ENCODE data around the gene VASH2.

DNA sequence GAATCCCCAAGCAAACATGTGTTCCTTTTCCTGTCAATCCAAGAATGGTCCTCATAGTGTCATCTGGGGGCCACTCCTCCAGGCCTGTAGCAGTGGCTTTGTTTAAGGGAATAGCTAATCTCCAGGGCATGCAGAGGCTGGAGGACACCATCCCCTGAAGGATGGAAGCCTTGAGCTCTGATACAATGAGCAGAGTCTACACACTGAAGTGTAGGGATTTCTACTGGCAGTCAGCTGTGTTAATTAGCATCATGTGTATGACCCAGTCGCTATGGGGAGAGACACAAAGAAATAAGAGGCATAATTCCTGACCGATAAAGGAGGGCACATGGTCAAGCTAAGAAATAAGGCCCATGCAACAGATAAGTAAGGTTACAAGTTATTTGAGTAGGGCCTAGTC lies 36.2 kb downstream of the VASH2 start:
- TF ChIP-seq, protein P1, sequence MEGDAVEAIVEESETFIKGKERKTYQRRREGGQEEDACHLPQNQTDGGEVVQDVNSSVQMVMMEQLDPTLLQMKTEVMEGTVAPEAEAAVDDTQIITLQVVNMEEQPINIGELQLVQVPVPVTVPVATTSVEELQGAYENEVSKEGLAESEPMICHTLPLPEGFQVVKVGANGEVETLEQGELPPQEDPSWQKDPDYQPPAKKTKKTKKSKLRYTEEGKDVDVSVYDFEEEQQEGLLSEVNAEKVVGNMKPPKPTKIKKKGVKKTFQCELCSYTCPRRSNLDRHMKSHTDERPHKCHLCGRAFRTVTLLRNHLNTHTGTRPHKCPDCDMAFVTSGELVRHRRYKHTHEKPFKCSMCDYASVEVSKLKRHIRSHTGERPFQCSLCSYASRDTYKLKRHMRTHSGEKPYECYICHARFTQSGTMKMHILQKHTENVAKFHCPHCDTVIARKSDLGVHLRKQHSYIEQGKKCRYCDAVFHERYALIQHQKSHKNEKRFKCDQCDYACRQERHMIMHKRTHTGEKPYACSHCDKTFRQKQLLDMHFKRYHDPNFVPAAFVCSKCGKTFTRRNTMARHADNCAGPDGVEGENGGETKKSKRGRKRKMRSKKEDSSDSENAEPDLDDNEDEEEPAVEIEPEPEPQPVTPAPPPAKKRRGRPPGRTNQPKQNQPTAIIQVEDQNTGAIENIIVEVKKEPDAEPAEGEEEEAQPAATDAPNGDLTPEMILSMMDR (IDR thresholded peaks at IDR 0.05) = no peak
- no peak for TF ChIP-seq POLR2A (IDR thresholded peaks at IDR 0.05)

Data from adrenal gland (tissue), 5 donors.